ENCODE data around the gene DEDD2. TPM values are rescaled to one million over a fixed set of nuclear protein-coding genes. Genes with fewer than 3 reads are reported as not detected.

DEDD2 gene
- total RNA-seq, 1 experiment from 2014 or later = 34.4 TPM

- no peaks in the 10 kb centered on the region for H3K27me3 ChIP-seq (ENCODE audit: low read length)
- H3K79me2 ChIP-seq (ENCODE audit: low read length) = no peaks in the 10 kb centered on the region
- H2AFZ ChIP-seq (ENCODE audit: low read length) = no peak overlapping the region
- ATAC-seq (no peak), DNase-seq (no peak)
- H3K27ac ChIP-seq (ENCODE audit: low read length) = no peak overlapping the region
- ChIA-PET POLR2A (ENCODE audit: unreplicated experiment) (no interaction called here), CTCF (no interaction called here)
- no peak for TF ChIP-seq CTCF (conservative IDR thresholded peaks at IDR 0.05; ENCODE audit: low read depth, low read length)
- no peak for TF ChIP-seq EZH2 (IDR thresholded peaks at IDR 0.05; ENCODE audit: low read length, unreplicated experiment)
- TF ChIP-seq EZH2phosphoT487 (IDR thresholded peaks at IDR 0.05; ENCODE audit: borderline replicate concordance, low read length) = no peak
- H3K4me3 ChIP-seq (ENCODE audit: low read length) = no peak overlapping the region
- no peaks in the 10 kb centered on the region for H3F3A ChIP-seq (ENCODE audit: low read length, unreplicated experiment)
- no peaks in the 10 kb centered on the region for H4K20me1 ChIP-seq (ENCODE audit: low read length)
- BruUV-seq (replicated peaks) = no TSS peak
- H3K36me3 ChIP-seq (ENCODE audit: low read depth, low read length) = no peaks in the 10 kb centered on the region
- peaks cover 29% of the 10 kb centered on the region for H3K4me1 ChIP-seq (ENCODE audit: insufficient read depth, low read length)
- intact Hi-C loops (cut with micrococcal nuclease) = no loop called here
- no peak overlapping the region for H3K4me2 ChIP-seq (ENCODE audit: low read length)
- H3K9me2 ChIP-seq (replicated peaks; ENCODE audit: low read length) = no peaks in the 10 kb centered on the region
- H3K9me3 ChIP-seq (ENCODE audit: low read length) = no peaks in the 10 kb centered on the region
- H3K9ac ChIP-seq (ENCODE audit: low read length) = no peak overlapping the region
Observed at GRCh38 chr19:42168206-42168605, 49.3 kb downstream of the DEDD2 start.

GRCh38 chr19:42166316-42166715, 51.2 kb downstream of the DEDD2 start:
- TF ChIP-seq EZH2 (IDR thresholded peaks at IDR 0.05; ENCODE audit: low read length, unreplicated experiment) = no peak
- TF ChIP-seq CTCF (conservative IDR thresholded peaks at IDR 0.05; ENCODE audit: low read depth, low read length) = no peak
- no peak for TF ChIP-seq EZH2phosphoT487 (IDR thresholded peaks at IDR 0.05; ENCODE audit: borderline replicate concordance, low read length)
- POLR2A ChIA-PET (ENCODE audit: unreplicated experiment) = no interaction called here
- BruUV-seq (replicated peaks) = no TSS peak
- Histone ChIP-seq H4K20me1 (ENCODE audit: low read length) (no peaks in the 10 kb centered on the region), H3K36me3 (ENCODE audit: low read depth, low read length) (no peaks in the 10 kb centered on the region), H3K79me2 (ENCODE audit: low read length) (no peaks in the 10 kb centered on the region), H3K4me2 (ENCODE audit: low read length) (no peak overlapping the region), H3K4me1 (ENCODE audit: insufficient read depth, low read length) (peaks cover 11% of the 10 kb centered on the region), H3F3A (ENCODE audit: low read length, unreplicated experiment) (no peaks in the 10 kb centered on the region), H3K27me3 (ENCODE audit: low read length) (no peaks in the 10 kb centered on the region), H2AFZ (ENCODE audit: low read length) (no peak overlapping the region), H3K4me3 (ENCODE audit: low read length) (no peak overlapping the region), H3K27ac (ENCODE audit: low read length) (no peak overlapping the region), H3K9ac (ENCODE audit: low read length) (no peak overlapping the region), H3K9me3 (ENCODE audit: low read length) (no peaks in the 10 kb centered on the region), H3K9me2 (replicated peaks; ENCODE audit: low read length) (no peaks in the 10 kb centered on the region)
- DNase-seq (peak; percentile 36), ATAC-seq (peak; percentile 46)
- CTCF ChIA-PET = no interaction called here
- intact Hi-C loops (cut with micrococcal nuclease) = no loop called here

- POLR2A ChIA-PET (ENCODE audit: unreplicated experiment) = no interaction called here
- no peak for ATAC-seq
Observed at GRCh38 chr19:42165146-42165545, 52.3 kb downstream of the DEDD2 start.

More at GRCh38 chr19:42165146-42165545, 52.3 kb downstream of the DEDD2 start:
- Histone ChIP-seq H3K27me3 (ENCODE audit: low read length) (no peaks in the 10 kb centered on the region), H3K4me2 (ENCODE audit: low read length) (no peak overlapping the region), H3K4me3 (ENCODE audit: low read length) (no peak overlapping the region), H3K79me2 (ENCODE audit: low read length) (no peaks in the 10 kb centered on the region), H3K27ac (ENCODE audit: low read length) (no peak overlapping the region), H3K9me3 (ENCODE audit: low read length) (no peaks in the 10 kb centered on the region), H3F3A (ENCODE audit: low read length, unreplicated experiment) (no peaks in the 10 kb centered on the region), H3K9ac (ENCODE audit: low read length) (no peak overlapping the region), H2AFZ (ENCODE audit: low read length) (no peak overlapping the region), H3K4me1 (ENCODE audit: insufficient read depth, low read length) (0 out of 2 replicates have a peak, but pooled peaks cover 9% of the 10 kb centered on the region), H3K36me3 (ENCODE audit: low read depth, low read length) (no peaks in the 10 kb centered on the region), H4K20me1 (ENCODE audit: low read length) (no peaks in the 10 kb centered on the region), H3K9me2 (replicated peaks; ENCODE audit: low read length) (no peaks in the 10 kb centered on the region)
- intact Hi-C loops (cut with micrococcal nuclease) = no loop called here
- no peak for DNase-seq
- CTCF ChIA-PET = interaction anchor here (0.6 kb wide), 2 partner anchors 15 to 130 kb away, joined by 3 to 9 read pairs; no protein-coding TSS in a partner anchor
- no TSS peak for BruUV-seq (replicated peaks)
- no peak for TF ChIP-seq CTCF (conservative IDR thresholded peaks at IDR 0.05; ENCODE audit: low read depth, low read length)
- no peak for TF ChIP-seq EZH2 (IDR thresholded peaks at IDR 0.05; ENCODE audit: low read length, unreplicated experiment)
- no peak for TF ChIP-seq EZH2phosphoT487 (IDR thresholded peaks at IDR 0.05; ENCODE audit: borderline replicate concordance, low read length)
